ENCODE results near the gene SMPD1.
A peak's percentile ranks its signal among the peaks of the same experiment; 100 is the strongest.

The SMPD1 gene

DNA sequence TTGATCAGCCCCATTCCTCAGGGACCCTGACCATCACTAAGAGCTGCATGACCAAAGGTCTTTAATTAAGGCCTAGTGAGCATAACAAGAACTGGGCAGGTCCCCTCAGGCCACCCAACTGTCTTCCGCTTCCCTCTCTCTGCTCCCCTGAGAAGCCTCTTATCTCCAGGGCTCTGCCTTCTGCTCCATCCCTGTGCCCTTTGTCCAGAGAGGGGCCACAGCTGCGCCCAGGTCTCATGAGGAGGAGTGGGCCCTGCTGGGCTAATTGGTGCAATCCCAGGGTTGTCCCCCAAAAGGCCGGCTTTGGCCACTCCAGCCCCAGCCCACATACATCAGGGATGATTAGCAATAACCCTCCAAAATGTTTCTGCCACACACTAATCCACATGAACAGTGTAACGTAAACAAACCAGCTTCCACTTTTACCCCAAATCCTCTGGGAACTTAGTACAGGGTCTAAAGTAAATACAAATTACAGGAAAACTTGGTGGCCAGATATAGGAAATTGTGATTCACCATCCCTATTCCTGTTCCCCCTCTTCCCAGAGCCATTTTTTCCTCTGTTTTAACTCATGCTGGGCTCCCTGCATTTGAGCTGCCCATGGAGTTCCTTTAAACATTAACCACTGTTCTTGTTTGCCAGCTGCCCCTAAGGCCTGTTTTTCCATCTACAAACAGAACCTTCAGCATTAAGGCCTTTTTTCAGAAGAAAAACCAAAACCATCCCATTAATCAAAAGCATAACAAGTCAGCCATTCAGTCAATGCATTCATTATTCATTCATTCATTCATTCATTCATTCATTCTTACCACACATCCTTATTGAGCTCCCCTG, 35.4 kb upstream of the SMPD1 start:
- CTCF ChIA-PET, result interaction anchor here (0.9 to 3.6 kb wide), 22 partner anchors 8 to 457 kb away, joined by 3 to 19 read pairs (median 4); partner anchors contain the start of gene CCKBR
- Histone ChIP-seq H3K4me3 (ENCODE audit: control insufficient read depth in 1 of 7, extremely low read depth in 1 of 7, insufficient read depth in 4 of 7, low read depth in 2 of 7, low read length in 6 of 7) (no peak overlapping the region), H3K9me3 (ENCODE audit: control extremely low read depth in 1 of 5, control insufficient read depth in 4 of 5, insufficient read depth in 2 of 5, low read depth in 1 of 5, low read length in 4 of 5) (no peaks in the 10 kb centered on the region), H3K27me3 (replicated peaks in 2 of 5; ENCODE audit: control insufficient read depth in 4 of 5, insufficient read depth in 5 of 5, low read length in 4 of 5) (peaks cover 0 to 5% (median 0%) of the 10 kb centered on the region in 5 experiments), H3K27ac (ENCODE audit: insufficient read depth in 1 of 2, low read depth in 1 of 2, low read length in 2 of 2, poor library complexity in 1 of 2, severe bottlenecking in 2 of 2) (no peak overlapping the region), H3K4me1 (ENCODE audit: control extremely low read depth in 1 of 4, control insufficient read depth in 4 of 4, insufficient read depth in 4 of 4, low read length in 3 of 4) (no peaks in the 10 kb centered on the region), H3K36me3 (ENCODE audit: control insufficient read depth in 4 of 4, insufficient read depth in 4 of 4, low read length in 3 of 4) (no peaks in the 10 kb centered on the region)
- POLR2A ChIA-PET, result no interaction called here
- DNase-seq, result no peak
- 89% methylated on average over 2 of the region's 4 CpGs for WGBS (ENCODE audit: insufficient coverage)

DNA sequence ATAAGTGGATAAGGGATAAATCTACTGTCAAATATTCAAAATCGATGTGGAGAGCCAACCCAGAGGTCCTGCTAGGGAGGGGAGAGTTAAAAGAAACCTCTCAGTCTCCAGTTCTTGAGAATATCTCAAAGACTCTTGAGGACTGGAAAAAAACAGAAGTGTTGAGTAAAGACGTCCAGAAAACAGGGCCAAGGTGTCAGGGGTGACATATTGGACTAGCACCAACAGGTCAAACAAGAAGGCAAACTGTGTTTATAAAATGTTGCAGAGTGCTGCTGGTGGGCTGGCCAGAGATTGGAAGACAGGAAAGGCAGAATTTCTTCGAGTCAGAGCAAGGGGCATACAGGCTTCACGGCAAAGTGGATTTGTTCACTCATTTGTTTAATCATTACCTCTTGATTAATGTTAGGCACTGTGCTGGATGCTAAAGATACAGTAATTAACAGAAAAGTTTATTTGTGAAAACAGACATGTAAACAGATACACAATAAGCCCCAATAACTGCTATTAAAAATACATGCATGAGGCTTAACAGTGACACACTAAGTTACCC, 33.7 kb upstream of the SMPD1 start:
- no peaks in the 10 kb centered on the region for H3K9me3 ChIP-seq (ENCODE audit: control extremely low read depth in 1 of 5, control insufficient read depth in 4 of 5, insufficient read depth in 2 of 5, low read depth in 1 of 5, low read length in 4 of 5)
- H3K27me3 ChIP-seq (replicated peaks in 2 of 5; ENCODE audit: control insufficient read depth in 4 of 5, insufficient read depth in 5 of 5, low read length in 4 of 5), result peaks cover 0 to 5% (median 0%) of the 10 kb centered on the region in 5 experiments
- no peak overlapping the region for H3K27ac ChIP-seq (ENCODE audit: insufficient read depth in 1 of 2, low read depth in 1 of 2, low read length in 2 of 2, poor library complexity in 1 of 2, severe bottlenecking in 2 of 2)
- no peaks in the 10 kb centered on the region for H3K4me1 ChIP-seq (ENCODE audit: control extremely low read depth in 1 of 4, control insufficient read depth in 4 of 4, insufficient read depth in 4 of 4, low read length in 3 of 4)
- no peak overlapping the region for H3K4me3 ChIP-seq (ENCODE audit: control insufficient read depth in 1 of 7, extremely low read depth in 1 of 7, insufficient read depth in 4 of 7, low read depth in 2 of 7, low read length in 6 of 7)
- no peak for DNase-seq
- POLR2A ChIA-PET, result no interaction called here
- H3K36me3 ChIP-seq (ENCODE audit: control insufficient read depth in 4 of 4, insufficient read depth in 4 of 4, low read length in 3 of 4), result no peaks in the 10 kb centered on the region
- CTCF ChIA-PET, result interaction anchor here (0.6 kb wide), 1 partner anchor 24 kb away, joined by 5 read pairs; no protein-coding TSS in a partner anchor
- 85% methylated on average over 3 of the region's 4 CpGs for WGBS (ENCODE audit: insufficient coverage)

DNA sequence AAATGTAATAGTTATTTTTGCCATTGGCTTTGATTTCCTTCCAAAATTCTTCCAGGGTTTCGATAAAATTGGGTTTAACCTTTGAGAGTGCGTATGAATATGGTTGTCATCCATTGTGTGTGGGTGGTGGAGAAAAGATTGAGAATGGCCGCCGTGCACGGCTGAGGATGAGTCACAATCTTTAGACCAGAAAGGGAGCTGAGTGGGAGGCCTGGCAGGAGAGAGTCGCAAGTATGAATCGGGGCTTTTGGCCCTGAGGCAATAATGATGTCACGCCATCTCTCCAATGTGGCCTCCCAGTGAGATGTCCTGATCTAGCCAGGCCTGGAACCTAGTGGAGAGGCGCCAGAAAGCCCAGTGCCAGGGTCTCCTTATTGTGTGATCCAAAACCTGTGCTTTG, 33.1 kb upstream of the SMPD1 start:
- Histone ChIP-seq H3K4me3 (ENCODE audit: control insufficient read depth in 1 of 7, extremely low read depth in 1 of 7, insufficient read depth in 4 of 7, low read depth in 2 of 7, low read length in 6 of 7) (no peak overlapping the region), H3K9me3 (ENCODE audit: control extremely low read depth in 1 of 5, control insufficient read depth in 4 of 5, insufficient read depth in 2 of 5, low read depth in 1 of 5, low read length in 4 of 5) (no peaks in the 10 kb centered on the region), H3K27ac (ENCODE audit: insufficient read depth in 1 of 2, low read depth in 1 of 2, low read length in 2 of 2, poor library complexity in 1 of 2, severe bottlenecking in 2 of 2) (no peak overlapping the region), H3K36me3 (ENCODE audit: control insufficient read depth in 4 of 4, insufficient read depth in 4 of 4, low read length in 3 of 4) (no peaks in the 10 kb centered on the region), H3K4me1 (ENCODE audit: control extremely low read depth in 1 of 4, control insufficient read depth in 4 of 4, insufficient read depth in 4 of 4, low read length in 3 of 4) (no peaks in the 10 kb centered on the region), H3K27me3 (replicated peaks in 2 of 5; ENCODE audit: control insufficient read depth in 4 of 5, insufficient read depth in 5 of 5, low read length in 4 of 5) (peaks cover 0 to 5% (median 0%) of the 10 kb centered on the region in 5 experiments)
- peak in 1 of 3 donors; percentile 12 for DNase-seq
- ChIA-PET CTCF (interaction anchor here (0.6 to 0.8 kb wide), 2 partner anchors 41 to 106 kb away, joined by 3 read pairs; no protein-coding TSS in a partner anchor), POLR2A (interaction anchor here (0.6 kb wide), 1 partner anchor 77 kb away, joined by 3 read pairs; no protein-coding TSS in a partner anchor)
- 99% methylated on average over 7 of the region's 9 CpGs for WGBS (ENCODE audit: insufficient coverage)

DNA sequence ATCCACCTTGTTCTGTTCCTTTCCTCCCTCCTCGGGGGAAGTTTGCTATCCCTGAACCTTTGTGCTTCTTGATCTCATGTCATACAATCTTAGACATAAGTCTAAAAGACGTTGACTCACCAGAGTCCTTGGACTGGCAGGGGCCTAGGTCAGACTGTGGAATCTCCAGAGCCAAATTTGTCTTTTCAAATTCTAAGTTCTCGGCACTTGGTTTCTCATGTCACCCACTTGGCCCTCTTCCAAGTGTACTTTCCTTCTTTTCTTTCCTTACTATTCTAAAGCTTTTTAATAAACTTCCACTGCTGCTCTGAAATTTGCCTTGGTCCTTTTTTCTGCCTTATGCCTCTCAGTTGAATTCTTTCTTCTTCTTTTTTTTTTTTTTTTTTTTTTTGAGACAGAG, 30.1 kb upstream of the SMPD1 start:
- Histone ChIP-seq H3K36me3 (ENCODE audit: control insufficient read depth in 4 of 4, insufficient read depth in 4 of 4, low read length in 3 of 4) (no peaks in the 10 kb centered on the region), H3K9me3 (ENCODE audit: control extremely low read depth in 1 of 5, control insufficient read depth in 4 of 5, insufficient read depth in 2 of 5, low read depth in 1 of 5, low read length in 4 of 5) (no peaks in the 10 kb centered on the region), H3K27me3 (replicated peaks in 2 of 5; ENCODE audit: control insufficient read depth in 4 of 5, insufficient read depth in 5 of 5, low read length in 4 of 5) (peaks cover 0 to 5% (median 0%) of the 10 kb centered on the region in 5 experiments), H3K27ac (ENCODE audit: insufficient read depth in 1 of 2, low read depth in 1 of 2, low read length in 2 of 2, poor library complexity in 1 of 2, severe bottlenecking in 2 of 2) (no peak overlapping the region), H3K4me1 (ENCODE audit: control extremely low read depth in 1 of 4, control insufficient read depth in 4 of 4, insufficient read depth in 4 of 4, low read length in 3 of 4) (no peaks in the 10 kb centered on the region), H3K4me3 (ENCODE audit: control insufficient read depth in 1 of 7, extremely low read depth in 1 of 7, insufficient read depth in 4 of 7, low read depth in 2 of 7, low read length in 6 of 7) (no peak overlapping the region)
- 94% methylated on average over 3 of the region's 3 CpGs for WGBS (ENCODE audit: insufficient coverage)
- POLR2A ChIA-PET, result no interaction called here
- DNase-seq, result no peak
- CTCF ChIA-PET, result interaction anchor here (0.7 to 4.8 kb wide), 4 partner anchors 9 to 46 kb away, joined by 3 to 32 read pairs (median 4); no protein-coding TSS in a partner anchor

DNA sequence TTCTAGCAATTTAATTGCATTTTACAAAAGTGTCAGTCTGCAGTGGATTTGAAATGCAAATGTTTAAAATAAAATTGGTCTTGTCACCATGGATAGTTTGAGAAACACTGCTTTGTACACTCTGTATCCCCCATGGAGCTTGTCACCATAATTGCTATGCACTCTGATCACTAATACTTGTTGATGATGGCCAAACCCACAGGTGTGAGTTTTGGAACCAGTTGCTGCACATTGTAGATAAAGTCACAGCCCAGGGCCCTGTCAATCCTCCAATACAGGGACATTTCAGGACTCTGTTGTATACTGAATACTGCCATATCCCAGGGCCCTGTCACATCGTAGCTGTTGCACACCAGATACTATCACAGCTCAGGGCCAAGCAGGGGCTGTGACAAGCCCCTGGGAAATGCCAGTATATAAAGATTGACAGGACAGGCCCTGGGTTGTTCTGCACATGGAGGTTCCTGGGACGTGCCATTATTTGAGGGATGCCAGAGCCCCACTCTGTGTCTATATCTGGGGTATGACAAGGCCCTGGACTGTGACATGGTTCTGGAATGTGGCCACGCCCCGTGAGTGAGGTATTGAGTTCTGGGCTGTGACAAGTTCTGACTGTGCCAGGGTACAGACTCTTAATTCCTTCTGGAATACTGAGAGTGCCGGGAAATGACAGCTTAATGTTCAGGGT, 27.9 kb upstream of the SMPD1 start:
- Histone ChIP-seq H3K9me3 (ENCODE audit: control extremely low read depth in 1 of 5, control insufficient read depth in 4 of 5, insufficient read depth in 2 of 5, low read depth in 1 of 5, low read length in 4 of 5) (no peaks in the 10 kb centered on the region), H3K27ac (ENCODE audit: insufficient read depth in 1 of 2, low read depth in 1 of 2, low read length in 2 of 2, poor library complexity in 1 of 2, severe bottlenecking in 2 of 2) (no peak overlapping the region), H3K36me3 (ENCODE audit: control insufficient read depth in 4 of 4, insufficient read depth in 4 of 4, low read length in 3 of 4) (no peaks in the 10 kb centered on the region), H3K27me3 (replicated peaks in 2 of 5; ENCODE audit: control insufficient read depth in 4 of 5, insufficient read depth in 5 of 5, low read length in 4 of 5) (peaks cover 0 to 5% (median 0%) of the 10 kb centered on the region in 5 experiments), H3K4me1 (ENCODE audit: control extremely low read depth in 1 of 4, control insufficient read depth in 4 of 4, insufficient read depth in 4 of 4, low read length in 3 of 4) (no peaks in the 10 kb centered on the region), H3K4me3 (ENCODE audit: control insufficient read depth in 1 of 7, extremely low read depth in 1 of 7, insufficient read depth in 4 of 7, low read depth in 2 of 7, low read length in 6 of 7) (no peak overlapping the region)
- CTCF ChIA-PET, result interaction anchor here (0.6 to 4.8 kb wide), 29 partner anchors 8 to 760 kb away, joined by 3 to 32 read pairs (median 5); partner anchors contain the start of gene APBB1
- 90% methylated on average over 5 of the region's 5 CpGs for WGBS (ENCODE audit: insufficient coverage)
- POLR2A ChIA-PET, result no interaction called here
- no peak for DNase-seq

DNA sequence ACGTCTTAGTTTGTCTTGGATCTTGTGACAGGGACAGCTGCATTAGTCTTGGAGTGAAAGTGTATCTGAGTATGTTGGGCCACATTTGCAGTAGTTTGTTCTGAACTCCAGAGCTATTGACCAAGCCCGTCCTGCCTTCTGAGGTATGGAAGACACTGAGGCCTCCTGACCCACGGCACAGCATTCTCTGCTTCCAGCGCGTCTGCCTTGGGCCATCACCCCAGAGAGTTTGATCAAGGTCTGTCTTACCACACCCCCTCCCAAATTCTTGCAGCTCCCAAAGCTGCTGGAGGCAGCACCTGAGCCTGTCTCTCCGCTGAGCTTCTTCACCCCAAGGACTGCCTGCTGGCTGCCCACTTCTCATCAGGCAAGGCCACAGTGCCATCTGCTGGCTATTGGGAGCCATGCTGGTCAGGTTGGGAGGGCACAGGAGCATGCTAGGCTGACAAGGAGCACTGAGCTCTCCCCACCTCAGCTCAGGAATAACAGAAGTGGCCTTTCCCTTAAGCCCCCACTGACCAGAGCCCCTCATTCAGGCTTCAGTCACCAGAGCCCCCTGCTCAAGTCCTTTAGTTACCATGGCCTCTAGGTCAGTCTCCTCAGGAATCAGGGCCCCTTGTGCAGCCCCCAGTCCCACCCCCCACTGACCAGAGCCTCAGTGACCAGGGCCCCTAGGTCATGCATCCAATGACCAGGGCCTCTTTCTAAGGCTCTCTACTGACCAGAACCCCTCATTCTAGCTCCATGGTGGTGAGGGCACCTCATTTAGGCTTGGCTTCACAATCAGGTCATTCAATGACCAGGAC, 27.2 kb upstream of the SMPD1 start:
- 86% methylated on average over 6 of the region's 6 CpGs for WGBS (ENCODE audit: insufficient coverage)
- no peaks in the 10 kb centered on the region for H3K4me1 ChIP-seq (ENCODE audit: control extremely low read depth in 1 of 4, control insufficient read depth in 4 of 4, insufficient read depth in 4 of 4, low read length in 3 of 4)
- H3K4me3 ChIP-seq (ENCODE audit: control insufficient read depth in 1 of 7, extremely low read depth in 1 of 7, insufficient read depth in 4 of 7, low read depth in 2 of 7, low read length in 6 of 7), result no peak overlapping the region
- H3K27ac ChIP-seq (ENCODE audit: insufficient read depth in 1 of 2, low read depth in 1 of 2, low read length in 2 of 2, poor library complexity in 1 of 2, severe bottlenecking in 2 of 2), result no peak overlapping the region
- peak; percentile 51 to 79 (median 74) for DNase-seq
- H3K27me3 ChIP-seq (replicated peaks in 2 of 5; ENCODE audit: control insufficient read depth in 4 of 5, insufficient read depth in 5 of 5, low read length in 4 of 5), result peaks cover 0 to 2% (median 0%) of the 10 kb centered on the region in 5 experiments
- POLR2A ChIA-PET, result interaction anchor here (0.5 kb wide), 1 partner anchor 158 kb away, joined by 3 read pairs; no protein-coding TSS in a partner anchor
- no peaks in the 10 kb centered on the region for H3K9me3 ChIP-seq (ENCODE audit: control extremely low read depth in 1 of 5, control insufficient read depth in 4 of 5, insufficient read depth in 2 of 5, low read depth in 1 of 5, low read length in 4 of 5)
- CTCF ChIA-PET, result interaction anchor here (0.6 to 4.8 kb wide), 33 partner anchors 9 to 761 kb away, joined by 3 to 32 read pairs (median 4); partner anchors contain the start of gene APBB1
- H3K36me3 ChIP-seq (ENCODE audit: control insufficient read depth in 4 of 4, insufficient read depth in 4 of 4, low read length in 3 of 4), result no peaks in the 10 kb centered on the region
